HUES48 (cell line): Measurements from ENCODE around the gene MROH7.

Experiments
- H3K27ac ChIP-seq: one replicate; pipeline ENCODE4 v1.7.0; 2013; ENCODE audit warnings: low read depth, low read length, inconsistent platforms
- H3K27me3 ChIP-seq: 2 replicates; pipeline ENCODE4 v1.6.1; 2013; ENCODE audit warnings: mild to moderate bottlenecking, low read length; ENCODE audit not compliant: control insufficient read depth, insufficient read depth
- H3K36me3 ChIP-seq: 2 replicates; pipeline ENCODE4 v1.6.1; 2013; ENCODE audit warnings: low read length; ENCODE audit not compliant: control insufficient read depth, insufficient read depth
- H3K4me1 ChIP-seq: 2 replicates; pipeline ENCODE4 v1.6.1; 2013; ENCODE audit warnings: mild to moderate bottlenecking, low read length; ENCODE audit not compliant: control insufficient read depth, insufficient read depth
- H3K4me3 ChIP-seq: 2 replicates; pipeline ENCODE4 v1.5.1; 2013; ENCODE audit warnings: mild to moderate bottlenecking, low read depth, low read length
- H3K9ac ChIP-seq: 2 replicates; pipeline ENCODE4 v1.6.1; 2013; ENCODE audit warnings: mild to moderate bottlenecking, low read depth, low read length, moderate library complexity
- H3K9me3 ChIP-seq: 2 replicates; pipeline ENCODE4 v1.6.1; 2013; ENCODE audit warnings: low read length; ENCODE audit not compliant: control insufficient read depth, insufficient read depth

Gene MROH7

DNA sequence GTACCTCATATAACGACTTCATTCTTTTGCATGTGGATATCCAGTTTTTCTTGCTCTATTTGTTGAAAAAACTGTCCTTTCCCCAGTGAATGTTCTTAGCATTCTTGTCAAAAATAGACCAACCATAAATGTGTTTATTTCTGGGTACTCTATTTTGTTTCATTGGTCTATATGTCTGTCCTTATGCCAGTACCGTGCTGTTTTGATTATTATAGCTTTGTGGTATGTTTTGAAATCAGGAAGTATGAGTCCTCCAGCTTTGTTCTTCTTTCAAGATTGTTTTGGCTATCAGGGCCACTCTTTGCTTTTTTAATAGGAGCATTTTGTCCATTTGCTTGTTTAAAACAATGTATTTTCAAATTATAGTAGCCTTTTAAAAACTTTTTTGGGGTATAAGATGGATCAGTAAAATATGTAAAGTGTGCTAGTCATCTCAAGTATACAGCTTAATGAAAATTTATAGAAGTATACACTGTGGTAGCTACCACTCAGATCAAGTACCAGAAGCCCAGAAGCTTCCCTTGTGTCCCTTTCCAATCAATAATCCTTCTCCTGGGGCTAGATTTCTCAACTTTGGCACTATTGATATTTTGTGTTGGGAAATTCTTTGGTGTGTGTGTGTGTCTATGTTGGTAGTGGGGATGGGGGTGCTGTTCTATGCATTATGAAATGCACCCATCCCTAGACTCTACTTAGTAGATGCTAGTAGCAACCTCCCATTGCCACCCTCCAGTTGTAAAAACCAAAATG, 16.8 kb downstream of the MROH7 start:
- Histone ChIP-seq H3K4me1 (no peaks in the 10 kb centered on the region), H3K27ac (no peak overlapping the region), H3K9me3 (no peaks in the 10 kb centered on the region), H3K36me3 (no peaks in the 10 kb centered on the region), H3K27me3 (no peaks in the 10 kb centered on the region), H3K9ac (no peak overlapping the region), H3K4me3 (no peak overlapping the region)

- Histone ChIP-seq H3K36me3 (no peaks in the 10 kb centered on the region), H3K4me1 (no peaks in the 10 kb centered on the region), H3K4me3 (no peak overlapping the region), H3K27me3 (no peaks in the 10 kb centered on the region), H3K9ac (no peak overlapping the region), H3K9me3 (no peaks in the 10 kb centered on the region), H3K27ac (no peak overlapping the region)
These were observed 22.1 kb downstream of the MROH7 start for GRCh38 chr1:54663725-54664124.

DNA sequence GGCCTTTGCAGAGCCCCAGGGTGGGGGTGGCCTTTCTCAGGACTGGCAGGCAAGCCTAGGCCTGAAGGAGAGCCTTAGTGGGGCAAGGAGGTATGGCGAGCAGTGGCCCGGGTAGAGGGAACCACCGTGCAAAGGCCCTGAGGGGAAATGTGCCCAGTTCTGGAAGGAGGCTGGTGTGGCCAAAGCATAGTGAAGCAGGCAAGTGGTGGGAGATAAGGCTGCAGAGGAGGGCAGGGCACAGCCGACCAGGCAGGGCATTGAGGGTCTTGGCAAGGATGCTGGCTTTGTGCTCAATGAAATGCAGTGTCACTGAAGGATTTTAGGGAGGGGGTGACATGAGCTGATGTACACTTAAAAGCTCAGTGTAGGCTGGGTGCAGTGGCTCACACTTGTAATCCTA, 22.8 kb downstream of the MROH7 start:
- H3K27me3 ChIP-seq, result no peaks in the 10 kb centered on the region
- no peaks in the 10 kb centered on the region for H3K9me3 ChIP-seq
- no peak overlapping the region for H3K4me3 ChIP-seq
- no peak overlapping the region for H3K9ac ChIP-seq
- H3K4me1 ChIP-seq, result no peaks in the 10 kb centered on the region
- H3K27ac ChIP-seq, result no peak overlapping the region
- no peaks in the 10 kb centered on the region for H3K36me3 ChIP-seq

- no peaks in the 10 kb centered on the region for H3K36me3 ChIP-seq
- H3K4me3 ChIP-seq, result no peak overlapping the region
- H3K27me3 ChIP-seq, result no peaks in the 10 kb centered on the region
- no peaks in the 10 kb centered on the region for H3K9me3 ChIP-seq
- no peak overlapping the region for H3K9ac ChIP-seq
- H3K27ac ChIP-seq, result no peak overlapping the region
- H3K4me1 ChIP-seq, result no peaks in the 10 kb centered on the region
These were observed 24.3 kb downstream of the MROH7 start for GRCh38 chr1:54665852-54666251.

GRCh38 chr1:54666333-54666732, 24.7 kb downstream of the MROH7 start:
- H3K36me3 ChIP-seq, result no peaks in the 10 kb centered on the region
- H3K9me3 ChIP-seq, result no peaks in the 10 kb centered on the region
- no peak overlapping the region for H3K27ac ChIP-seq

DNA sequence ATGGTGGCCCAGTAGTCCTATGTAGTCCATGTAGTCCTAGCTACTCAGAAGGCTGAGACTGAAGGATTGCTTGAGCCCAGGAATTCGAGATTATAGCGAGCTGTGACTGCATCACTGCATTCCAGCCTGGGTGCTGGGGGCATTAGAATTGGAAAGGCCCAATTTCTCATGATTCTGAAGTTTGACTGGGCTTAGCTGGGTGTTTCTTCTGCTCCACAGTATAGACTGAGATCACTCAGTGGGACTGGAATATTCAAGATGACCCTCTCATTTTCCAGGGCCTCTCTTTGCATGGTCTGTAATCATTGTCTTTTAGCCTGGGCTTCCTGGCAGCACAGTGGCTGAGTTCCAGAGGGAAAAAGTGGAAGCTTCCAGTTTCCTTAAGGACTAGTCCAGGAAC, 26.2 kb downstream of the MROH7 start:
- no peaks in the 10 kb centered on the region for H3K9me3 ChIP-seq
- H3K4me3 ChIP-seq, result no peak overlapping the region
- no peaks in the 10 kb centered on the region for H3K36me3 ChIP-seq
- H3K4me1 ChIP-seq, result no peaks in the 10 kb centered on the region
- no peak overlapping the region for H3K9ac ChIP-seq
- H3K27me3 ChIP-seq, result no peaks in the 10 kb centered on the region
- H3K27ac ChIP-seq, result no peak overlapping the region

More at GRCh38 chr1:54666333-54666732, 24.7 kb downstream of the MROH7 start:
- Histone ChIP-seq H3K9ac (no peak overlapping the region), H3K27me3 (no peaks in the 10 kb centered on the region), H3K4me3 (no peak overlapping the region), H3K4me1 (no peaks in the 10 kb centered on the region)

GRCh38 chr1:54668567-54668966, 27.0 kb downstream of the MROH7 start:
- H3K36me3 ChIP-seq, result no peaks in the 10 kb centered on the region
- H3K9me3 ChIP-seq, result no peaks in the 10 kb centered on the region
- no peaks in the 10 kb centered on the region for H3K27me3 ChIP-seq
- no peaks in the 10 kb centered on the region for H3K4me1 ChIP-seq
- no peak overlapping the region for H3K9ac ChIP-seq
- no peak overlapping the region for H3K4me3 ChIP-seq
- H3K27ac ChIP-seq, result no peak overlapping the region

- H3K27me3 ChIP-seq, result no peaks in the 10 kb centered on the region
- no peak overlapping the region for H3K9ac ChIP-seq
- no peak overlapping the region for H3K27ac ChIP-seq
- no peaks in the 10 kb centered on the region for H3K4me1 ChIP-seq
- H3K36me3 ChIP-seq, result no peaks in the 10 kb centered on the region
- H3K9me3 ChIP-seq, result no peaks in the 10 kb centered on the region
- no peak overlapping the region for H3K4me3 ChIP-seq
These were observed 30.5 kb downstream of the MROH7 start for GRCh38 chr1:54671985-54672608.

- Histone ChIP-seq H3K27ac (no peak overlapping the region), H3K36me3 (no peaks in the 10 kb centered on the region), H3K27me3 (no peaks in the 10 kb centered on the region), H3K9me3 (no peaks in the 10 kb centered on the region), H3K9ac (no peak overlapping the region), H3K4me3 (no peak overlapping the region), H3K4me1 (no peaks in the 10 kb centered on the region)
These were observed 37.4 kb downstream of the MROH7 start for GRCh38 chr1:54678776-54679643.

- Histone ChIP-seq H3K9me3 (no peaks in the 10 kb centered on the region), H3K4me1 (no peaks in the 10 kb centered on the region), H3K4me3 (no peak overlapping the region), H3K27ac (no peak overlapping the region), H3K9ac (no peak overlapping the region), H3K27me3 (no peaks in the 10 kb centered on the region), H3K36me3 (no peaks in the 10 kb centered on the region)
These were observed 38.1 kb downstream of the MROH7 start for GRCh38 chr1:54679706-54680105.

DNA sequence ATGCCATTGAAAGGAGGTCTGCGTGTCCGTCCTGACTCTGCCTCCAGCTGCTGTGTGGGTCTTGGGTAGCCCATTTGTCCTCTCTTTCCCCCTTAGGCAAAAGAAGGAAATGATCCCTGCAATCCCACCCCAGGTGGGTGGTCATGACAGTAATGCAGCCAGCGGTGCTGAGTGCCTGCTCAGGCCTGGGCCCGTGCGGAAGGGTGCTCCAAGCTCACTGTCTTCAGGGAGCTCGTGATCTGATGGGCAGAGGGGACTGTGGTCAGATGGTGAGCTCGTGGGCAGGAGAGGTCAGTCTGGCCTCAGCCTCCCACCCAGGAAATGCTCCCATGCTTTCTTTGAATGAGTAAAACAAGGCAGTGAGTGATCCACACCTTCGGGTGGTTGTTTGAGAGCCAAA, 38.8 kb downstream of the MROH7 start:
- Histone ChIP-seq H3K9ac (no peak overlapping the region), H3K4me1 (no peaks in the 10 kb centered on the region), H3K27ac (no peak overlapping the region), H3K27me3 (no peaks in the 10 kb centered on the region), H3K9me3 (no peaks in the 10 kb centered on the region), H3K36me3 (no peaks in the 10 kb centered on the region), H3K4me3 (no peak overlapping the region)
